HG03103 (cell line): Measurements from ENCODE around the gene SLC49A3.
"Not testable (repeated sequence)": the region's sequence is repeated elsewhere in the genome, so short reads cannot be mapped to it uniquely, and the experiment has no call there.

ENCODE experiments used
- ATAC-seq: cut with Tn5 transposase; IDR thresholded peaks from one replicate; pipeline ENCODE4 v1.9.1; 2021; ENCODE audit warnings: low read depth; ENCODE audit not compliant: unreplicated experiment

SLC49A3 gene

GRCh38 chr4:704198-704891 is 15.4 kb upstream of the SLC49A3 start:
- ATAC-seq: no peak

GRCh38 chr4:703336-704197 is 14.6 kb upstream of the SLC49A3 start:
- no peak for ATAC-seq

- ATAC-seq: no peak
Measured at GRCh38 chr4:702618-703048, 13.7 kb upstream of the SLC49A3 start.

- no peak for ATAC-seq
Measured at GRCh38 chr4:700587-701264, 11.8 kb upstream of the SLC49A3 start.

GRCh38 chr4:699816-700580 is 11.0 kb upstream of the SLC49A3 start:
- ATAC-seq: no peak

GRCh38 chr4:694341-694940 is 5.5 kb upstream of the SLC49A3 start:
- not testable (repeated sequence) for ATAC-seq

- no peak for ATAC-seq
Measured at GRCh38 chr4:692771-693554, 4.0 kb upstream of the SLC49A3 start.

DNA sequence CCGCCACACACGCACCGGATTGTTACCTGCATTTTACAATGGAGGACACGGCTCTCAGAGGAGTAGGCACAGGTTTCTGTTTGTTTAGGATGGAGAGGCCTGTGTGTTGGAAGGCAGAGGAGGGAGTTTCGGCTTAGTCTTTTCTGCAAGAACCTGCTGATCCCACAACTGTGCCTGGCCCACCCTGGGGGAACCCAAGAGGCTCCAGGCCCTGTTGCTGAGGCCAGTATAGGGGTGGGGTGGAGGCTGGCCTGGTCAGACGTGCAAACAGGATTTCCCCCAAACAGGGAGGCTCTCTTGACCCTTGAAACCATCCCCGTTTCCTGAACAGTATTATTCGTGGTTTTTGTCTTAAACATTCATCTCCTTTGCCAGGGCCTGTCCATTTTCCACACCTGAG is 772 bp upstream of the SLC49A3 start:
- no peak for ATAC-seq

DNA sequence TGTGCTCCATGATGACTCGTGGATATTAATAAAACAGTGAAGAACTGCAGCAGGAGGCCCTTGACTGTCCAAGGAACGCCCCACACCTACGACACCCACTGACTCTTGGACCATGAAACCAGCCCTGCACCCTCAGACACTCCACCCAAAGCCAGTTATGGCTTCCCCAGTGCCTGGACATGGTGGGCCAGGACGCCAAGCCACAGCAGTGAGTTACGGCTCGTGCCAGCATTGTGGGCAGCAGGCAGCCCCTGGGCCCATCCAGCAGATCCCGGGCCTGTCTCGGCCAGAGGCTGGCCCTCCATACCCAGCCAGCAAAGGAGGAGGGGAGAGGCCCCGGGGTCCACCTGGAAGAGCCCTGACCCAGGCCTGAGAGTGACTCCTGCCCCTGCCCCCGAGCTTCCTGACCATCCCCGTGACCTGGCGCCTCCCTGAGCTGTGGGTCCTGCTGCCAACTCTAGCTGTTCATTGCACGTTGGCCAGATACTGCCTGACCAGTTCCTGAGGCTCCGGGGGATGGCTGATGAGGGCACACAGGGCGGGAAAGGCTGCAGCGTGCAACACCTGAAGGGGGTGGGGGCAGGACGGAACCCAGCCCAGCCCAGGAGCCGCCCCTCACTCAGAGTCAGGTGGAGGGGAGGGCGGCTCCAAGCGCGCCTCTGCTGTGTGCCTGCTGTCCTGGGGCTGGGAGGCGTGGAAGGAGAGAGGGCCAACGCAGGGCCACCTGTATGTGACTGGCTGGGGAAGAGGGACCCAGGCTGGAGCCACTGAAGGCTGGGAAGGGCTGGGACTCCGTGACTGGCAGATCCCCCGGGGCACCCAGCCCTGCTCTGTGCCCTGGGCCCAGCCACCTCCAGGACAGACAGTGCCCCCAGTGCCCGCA is 739 bp downstream of the SLC49A3 start:
- no peak for ATAC-seq

DNA sequence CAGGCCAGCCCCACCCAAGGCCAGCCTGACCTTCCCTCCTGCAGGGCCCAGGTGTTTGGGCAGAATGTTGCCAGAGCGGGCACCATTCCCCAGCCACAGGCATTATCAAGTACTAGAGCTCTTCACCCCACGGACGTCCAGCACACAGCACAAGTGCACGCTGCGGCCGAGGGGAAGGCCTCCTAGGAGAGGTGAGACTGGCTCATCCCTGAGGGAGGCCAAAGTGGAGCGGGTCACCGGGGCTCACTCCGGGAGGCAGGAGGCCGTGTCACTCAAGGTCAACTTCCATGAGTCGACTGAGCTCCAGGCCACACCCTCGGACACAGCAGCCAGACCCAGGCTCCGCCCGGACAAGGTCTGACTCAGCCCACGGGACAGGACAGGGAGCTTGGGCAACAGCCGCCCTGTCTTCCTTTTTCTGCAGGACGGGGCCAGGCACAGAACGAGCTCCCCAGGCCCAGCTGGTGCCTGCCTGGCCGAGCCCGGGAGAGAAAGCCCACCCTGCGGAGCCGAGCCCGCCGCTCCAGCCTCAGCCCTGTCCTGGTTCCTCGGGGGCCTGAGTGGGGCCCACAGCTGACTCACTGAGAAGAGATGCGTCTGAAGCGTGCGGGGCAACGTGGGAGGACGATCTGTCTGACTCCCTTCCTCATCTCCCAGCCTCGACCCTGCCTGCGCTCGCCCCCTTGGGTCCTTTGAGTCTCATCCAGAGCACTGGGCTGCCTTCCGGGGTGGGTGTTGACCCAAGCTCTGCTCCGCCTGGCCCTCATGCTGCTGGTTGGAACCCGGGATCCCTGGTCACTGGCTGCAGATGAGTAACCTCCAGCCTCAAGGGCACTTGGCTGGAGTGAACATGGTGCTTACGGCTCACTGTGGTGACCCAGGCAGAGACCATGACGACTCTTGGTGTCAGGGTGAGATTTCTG is 1.6 kb downstream of the SLC49A3 start:
- ATAC-seq: no peak

GRCh38 chr4:686413-687040 is 2.4 kb downstream of the SLC49A3 start:
- ATAC-seq: no peak

DNA sequence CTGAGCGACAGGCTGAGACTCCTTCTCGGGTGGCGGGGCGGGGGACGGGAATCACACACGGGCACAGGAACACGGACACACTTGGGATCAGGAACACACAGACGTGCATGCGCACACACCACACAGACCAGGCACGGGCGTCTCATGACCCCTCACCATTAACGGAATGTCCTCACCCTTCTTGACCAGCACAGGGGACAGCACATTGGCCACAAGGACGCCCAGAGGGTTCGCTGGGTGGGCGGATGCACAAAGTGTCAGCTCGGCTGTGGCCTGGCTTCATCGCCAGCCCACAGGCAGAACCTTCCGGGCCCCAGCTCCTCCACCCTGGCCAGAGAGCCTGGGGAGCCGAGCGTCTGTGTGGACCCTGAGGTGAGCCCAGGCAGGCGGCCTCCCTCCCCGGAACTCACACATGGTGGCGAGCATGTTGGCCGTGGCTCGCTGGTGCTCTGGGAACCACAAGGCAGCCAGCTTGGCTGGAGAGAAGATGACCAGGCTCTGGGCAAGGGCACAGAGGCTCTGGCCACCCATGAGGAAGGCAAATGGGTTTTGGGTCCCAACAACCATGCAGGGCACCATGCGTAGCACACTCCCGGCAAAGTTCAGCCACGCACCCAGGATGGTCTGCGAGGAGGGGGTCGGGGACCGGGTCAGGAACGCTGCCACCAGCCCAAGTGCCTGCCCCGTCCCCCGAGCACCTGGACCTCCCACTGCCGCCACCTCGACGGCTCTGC is 3.1 kb downstream of the SLC49A3 start:
- no peak for ATAC-seq

DNA sequence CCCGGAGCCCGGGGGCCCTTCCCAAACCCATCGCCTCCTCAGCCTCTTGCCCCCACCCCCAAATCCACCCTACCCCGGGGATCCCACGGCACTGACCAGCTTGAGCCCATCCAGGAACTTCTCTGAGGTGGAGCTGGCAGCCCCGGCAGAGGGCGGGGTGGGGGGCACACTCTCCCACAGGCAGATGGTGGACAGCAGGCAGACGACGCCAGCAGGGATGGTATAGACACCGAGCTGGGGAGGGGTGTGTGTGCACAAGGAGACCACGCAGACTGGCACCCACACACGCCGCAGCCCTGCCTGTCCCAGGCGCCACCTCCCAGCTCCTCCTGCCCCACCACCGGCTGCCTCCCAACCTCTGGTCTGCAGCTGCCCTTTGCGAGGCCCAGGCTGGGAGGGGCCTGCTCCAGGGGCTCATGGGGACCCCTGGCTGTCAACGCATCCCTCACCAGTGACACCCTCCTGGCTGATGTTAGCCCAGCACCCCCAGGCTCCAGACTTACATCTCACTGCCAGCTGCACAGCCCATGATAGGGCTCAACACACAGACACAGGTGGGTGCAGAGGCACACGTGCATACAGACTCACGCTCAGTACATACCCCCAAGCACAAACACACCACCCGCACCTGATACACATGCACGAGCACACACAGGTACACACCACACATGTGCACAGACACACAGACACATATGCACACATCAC is 4.2 kb downstream of the SLC49A3 start:
- ATAC-seq: no peak

GRCh38 chr4:683982-684622 is 4.8 kb downstream of the SLC49A3 start:
- no peak for ATAC-seq

- ATAC-seq: no peak
Measured at GRCh38 chr4:683247-683897, 5.6 kb downstream of the SLC49A3 start.
